CD4-positive, alpha-beta T cell (primary cell): ENCODE measurements around the gene TNK2. TPM values are rescaled to one million over a fixed set of nuclear protein-coding genes. Genes with fewer than 3 reads are reported as not detected.

Experiments
- ATAC-seq: fragments of 200-7000 bp; cut with Tn5 transposase; one replicate; pipeline ENCODE4 v1.10.0; 2022; ENCODE audit warnings: mild to moderate bottlenecking; ENCODE audit not compliant: poor library complexity
- CTCF ChIA-PET: fragments of 350-600 bp; sonication (Branson Sonifier 250); formaldehyde crosslinking; loops from one replicate; lab custom pipeline; 2021; ENCODE audit warnings: antibody characterized with exemption, inconsistent platforms; lab: Charles Lee
- POLR2A ChIA-PET: fragments of 350-600 bp; sonication (Branson Sonifier 250); formaldehyde crosslinking; loops from one replicate; lab custom pipeline; 2021; ENCODE audit warnings: antibody characterized with exemption, inconsistent platforms; lab: Charles Lee
- DNase-seq, 14 experiments: peaks; one replicate each; pipeline ENCODE4 v3.0.0-alpha.2; 2013 to 2020; ENCODE audit warnings: mixed read lengths in 2 of 14
- H3K27ac ChIP-seq, 2 donors: one replicate each; pipeline versions ENCODE4 v1.5.1 to v1.7.0; 2013; ENCODE audit warnings: low read length in 2 of 2, low read depth in 1 of 2, mild to moderate bottlenecking in 1 of 2
- H3K27me3 ChIP-seq, 2 experiments: 1 replicate in 1 of 2; 2 replicates in 1 of 2; pipeline versions ENCODE4 v1.6.1 to v1.7.0; 2013; ENCODE audit warnings: low read length in 2 of 2, control low read depth in 1 of 2, mild to moderate bottlenecking in 1 of 2, moderate library complexity in 1 of 2; ENCODE audit not compliant: insufficient read depth in 2 of 2, control insufficient read depth in 1 of 2
- H3K36me3 ChIP-seq: one replicate; pipeline ENCODE4 v1.6.1; 2013; ENCODE audit warnings: low read length, control low read depth; ENCODE audit not compliant: insufficient read depth
- H3K4me1 ChIP-seq: one replicate; pipeline ENCODE4 v1.6.1; 2013; ENCODE audit warnings: low read length, control low read depth; ENCODE audit not compliant: insufficient read depth
- H3K4me3 ChIP-seq: one replicate; pipeline ENCODE4 v1.5.1; 2013; ENCODE audit warnings: mild to moderate bottlenecking, low read length, moderate library complexity
- H3K9me3 ChIP-seq, 2 experiments: 1 replicate in 1 of 2; 2 replicates in 1 of 2; pipeline versions ENCODE4 v1.6.1 to v1.7.0; 2013; ENCODE audit warnings: low read length in 2 of 2, mild to moderate bottlenecking in 2 of 2, control low read depth in 1 of 2, moderate library complexity in 1 of 2; ENCODE audit not compliant: control insufficient read depth in 1 of 2, insufficient read depth in 1 of 2
- H3K27ac Mint-ChIP-seq: one replicate; pipeline ENCODE4 v1.8.0; 2020; ENCODE audit warnings: mixed read lengths
- H3K27me3 Mint-ChIP-seq: one replicate; pipeline ENCODE4 v1.8.0; 2021; ENCODE audit warnings: mixed read lengths
- H3K36me3 Mint-ChIP-seq: one replicate; pipeline ENCODE4 v1.8.0; 2021; ENCODE audit warnings: low read depth, mixed read lengths
- H3K4me1 Mint-ChIP-seq: one replicate; pipeline ENCODE4 v1.8.0; 2021; ENCODE audit warnings: low read depth, mixed read lengths
- H3K4me3 Mint-ChIP-seq: one replicate; pipeline ENCODE4 v1.8.0; 2020; ENCODE audit warnings: mild to moderate bottlenecking, mixed read lengths
- H3K9me3 Mint-ChIP-seq: one replicate; pipeline ENCODE4 v1.8.0; 2020; ENCODE audit warnings: mixed read lengths
- CTCF ChIP-seq: fragments of 200-600 bp; IDR thresholded peaks from one replicate; pipeline ENCODE4 v1.8.0; 2022; ENCODE audit warnings: antibody characterized with exemption, mild to moderate bottlenecking
- intact Hi-C, 2 experiments: fragments of 100-400 bp; cut with DNase I in 1 of 2; cut with micrococcal nuclease in 1 of 2; formaldehyde crosslinking; loops; one replicate each; pipeline versions ENCODE4 v1.15.1 to v1.9.0; 2023 to 2025; cut with DNase I, micrococcal nuclease
- total RNA-seq, 174 experiments: library from RNA in 2 of 174; stranded (reverse) in 2 of 174; gene quantifications; one replicate each; pipeline ENCODE4 v1.2.3 and lab custom pipeline; 2021 to 2026

The TNK2 gene
- total RNA-seq, 2 experiments from 2014 or later: 161 to 171 TPM

- H3K36me3 Mint-ChIP-seq: no peaks in the 10 kb centered on the region
- POLR2A ChIA-PET: no interaction called here
- no peak overlapping the region for H3K27ac Mint-ChIP-seq
- TF ChIP-seq CTCF: no peak
- H3K27me3 ChIP-seq: peaks cover 0 to 3% of the 10 kb centered on the region in 2 experiments
- CTCF ChIA-PET: no interaction called here
- no peak overlapping the region for H3K4me3 ChIP-seq
- no peaks in the 10 kb centered on the region for H3K36me3 ChIP-seq
- DNase-seq (no peak), ATAC-seq (no peak)
- H3K9me3 Mint-ChIP-seq: no peaks in the 10 kb centered on the region
- no peaks in the 10 kb centered on the region for H3K4me1 Mint-ChIP-seq
- no peaks in the 10 kb centered on the region for H3K27me3 Mint-ChIP-seq
- no peak overlapping the region for H3K4me3 Mint-ChIP-seq
- H3K9me3 ChIP-seq: peaks cover 0 to 4% of the 10 kb centered on the region in 2 experiments
- H3K27ac ChIP-seq: no peak overlapping the region
- intact Hi-C loops: no loop called here
- no peaks in the 10 kb centered on the region for H3K4me1 ChIP-seq
Measured at GRCh38 chr3:195822131-195822696, 86.1 kb downstream of the TNK2 start.

DNA sequence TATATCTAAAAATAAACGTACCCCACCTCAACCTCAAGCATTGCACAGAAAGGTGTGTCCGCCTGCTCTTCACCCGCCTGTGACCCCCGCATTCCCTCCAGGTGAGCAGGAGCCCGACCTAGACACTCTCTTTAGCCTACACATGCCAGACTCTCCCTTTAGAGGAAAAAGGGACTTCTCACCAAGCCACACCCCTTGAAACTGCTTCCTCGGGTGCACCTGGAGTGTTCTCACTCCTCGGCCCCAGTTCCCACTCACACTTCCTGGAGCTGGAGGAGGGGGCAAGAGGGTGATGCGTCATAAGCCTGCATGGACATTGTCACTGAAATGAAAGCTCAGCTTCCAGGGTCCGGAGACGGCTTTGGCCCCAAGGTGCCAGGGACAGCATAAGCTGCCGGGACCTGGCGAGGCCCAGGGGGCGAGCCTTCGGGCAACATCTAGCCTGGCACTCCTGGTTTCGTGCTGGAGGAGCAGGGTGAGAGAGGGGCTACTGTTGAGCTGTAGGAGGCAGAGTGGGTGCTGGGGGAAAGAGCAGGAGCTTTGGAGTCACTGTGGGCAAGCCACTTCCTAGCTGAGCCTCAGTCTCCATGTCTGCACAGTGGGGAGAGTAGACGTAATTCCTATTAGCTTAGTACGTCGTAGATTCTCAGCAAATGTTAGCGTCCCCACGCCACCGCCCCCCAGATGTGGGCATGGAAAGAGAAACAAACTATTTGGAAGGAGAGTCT, 86.8 kb downstream of the TNK2 start:
- Histone ChIP-seq H3K27me3 (peaks cover 0 to 3% of the 10 kb centered on the region in 2 experiments), H3K27ac (no peak overlapping the region), H3K4me1 (no peaks in the 10 kb centered on the region), H3K36me3 (no peaks in the 10 kb centered on the region), H3K4me3 (no peak overlapping the region), H3K9me3 (peaks cover 0 to 11% of the 10 kb centered on the region in 2 experiments)
- Mint-ChIP-seq H3K27ac (no peak overlapping the region), H3K9me3 (no peaks in the 10 kb centered on the region), H3K4me3 (no peak overlapping the region), H3K36me3 (no peaks in the 10 kb centered on the region), H3K27me3 (no peaks in the 10 kb centered on the region), H3K4me1 (no peaks in the 10 kb centered on the region)
- TF ChIP-seq CTCF: no peak
- POLR2A ChIA-PET: no interaction called here
- intact Hi-C loops: no loop called here
- CTCF ChIA-PET: no interaction called here
- no peak for ATAC-seq
- no peak for DNase-seq

DNA sequence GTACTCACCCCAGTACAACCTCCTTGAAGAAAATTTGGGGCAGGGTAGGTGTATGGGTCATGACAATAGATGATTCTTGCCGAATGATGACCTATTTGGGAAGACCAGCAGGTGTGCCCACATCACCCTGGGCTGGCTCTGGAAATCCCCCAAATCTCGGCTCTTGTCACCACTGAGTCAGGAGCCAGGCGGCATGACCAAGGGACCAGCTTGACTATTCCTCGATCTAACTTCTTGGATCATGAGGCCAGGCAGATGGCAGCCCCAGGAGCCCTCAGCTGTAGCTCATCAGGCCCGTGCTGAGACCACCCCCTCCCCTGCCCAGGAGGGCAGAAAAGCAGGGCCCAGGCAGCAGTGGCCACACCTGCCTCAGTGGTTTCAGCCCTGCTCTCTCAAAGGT, 87.5 kb downstream of the TNK2 start:
- ChIA-PET POLR2A (no interaction called here), CTCF (no interaction called here)
- ATAC-seq (no peak), DNase-seq (no peak)
- Mint-ChIP-seq H3K4me1 (no peaks in the 10 kb centered on the region), H3K9me3 (no peaks in the 10 kb centered on the region), H3K4me3 (no peak overlapping the region), H3K27me3 (no peaks in the 10 kb centered on the region), H3K27ac (no peak overlapping the region), H3K36me3 (no peaks in the 10 kb centered on the region)
- Histone ChIP-seq H3K27me3 (peaks cover 0 to 3% of the 10 kb centered on the region in 2 experiments), H3K9me3 (peaks cover 0 to 17% of the 10 kb centered on the region in 2 experiments), H3K4me1 (no peaks in the 10 kb centered on the region), H3K36me3 (no peaks in the 10 kb centered on the region), H3K27ac (no peak overlapping the region), H3K4me3 (no peak overlapping the region)
- intact Hi-C loops: no loop called here
- no peak for TF ChIP-seq CTCF
